Activated T-cell treated with anti-CD3 and anti-CD28 coated beads, Interleukin-2, amount 50 U/mL, for 4 hours (primary cell): ENCODE results near the gene APC2. TPM values are rescaled to one million over a fixed set of nuclear protein-coding genes. Genes with fewer than 3 reads are reported as not detected.

ENCODE experiments used
- ATAC-seq, 2 donors: fragments of 200-7000 bp; cut with Tn5 transposase; one replicate each; pipeline ENCODE4 v1.10.0; 2021
- DNase-seq: peaks from one replicate; pipeline ENCODE4 v3.0.0-alpha.2; 2020
- H3K27me3 Mint-ChIP-seq: one replicate; pipeline ENCODE4 v1.8.0; 2021; ENCODE audit warnings: low read depth, mixed read lengths
- H3K36me3 Mint-ChIP-seq: one replicate; pipeline ENCODE4 v1.8.0; 2022; ENCODE audit warnings: mixed read lengths; ENCODE audit not compliant: insufficient read depth
- H3K4me1 Mint-ChIP-seq: one replicate; pipeline ENCODE4 v1.8.0; 2021; ENCODE audit warnings: low read depth, mixed read lengths
- H3K4me3 Mint-ChIP-seq: one replicate; pipeline ENCODE4 v1.8.0; 2021; ENCODE audit warnings: mild to moderate bottlenecking, moderate library complexity, mixed read lengths
- H3K9me3 Mint-ChIP-seq: one replicate; pipeline ENCODE4 v1.8.0; 2021; ENCODE audit warnings: mixed read lengths
- total RNA-seq, 3 donors: library from RNA; stranded (reverse); gene quantifications; one replicate each; pipeline ENCODE4 v1.2.1, GENCODE V29; 2021

Gene APC2
- total RNA-seq, 3 donors from 2014 or later: 0.13 to 0.45 (median 0.16) TPM

GRCh38 chr19:1421958-1422305 is 28.0 kb upstream of the APC2 start:
- ATAC-seq (no peak), DNase-seq (no peak)
- no peak overlapping the region for H3K4me3 Mint-ChIP-seq
- H3K27me3 Mint-ChIP-seq: no peaks in the 10 kb centered on the region
- H3K36me3 Mint-ChIP-seq: peaks cover 45% of the 10 kb centered on the region
- H3K9me3 Mint-ChIP-seq: no peaks in the 10 kb centered on the region
- peaks cover 7% of the 10 kb centered on the region for H3K4me1 Mint-ChIP-seq

- Mint-ChIP-seq H3K27me3 (no peaks in the 10 kb centered on the region), H3K36me3 (peaks cover 44% of the 10 kb centered on the region), H3K4me3 (no peak overlapping the region), H3K4me1 (peaks cover 5% of the 10 kb centered on the region), H3K9me3 (no peaks in the 10 kb centered on the region)
- no peak for ATAC-seq
- DNase-seq: no peak
Observed at GRCh38 chr19:1422360-1422759, 27.6 kb upstream of the APC2 start.

GRCh38 chr19:1422943-1423342 is 27.0 kb upstream of the APC2 start:
- H3K9me3 Mint-ChIP-seq: no peaks in the 10 kb centered on the region
- DNase-seq: no peak
- peaks cover 41% of the 10 kb centered on the region for H3K36me3 Mint-ChIP-seq
- H3K4me3 Mint-ChIP-seq: no peak overlapping the region
- no peaks in the 10 kb centered on the region for H3K27me3 Mint-ChIP-seq
- ATAC-seq: no peak
- H3K4me1 Mint-ChIP-seq: peaks cover 2% of the 10 kb centered on the region

- DNase-seq: no peak
- H3K36me3 Mint-ChIP-seq: peaks cover 37% of the 10 kb centered on the region
- H3K27me3 Mint-ChIP-seq: no peaks in the 10 kb centered on the region
- no peak overlapping the region for H3K4me3 Mint-ChIP-seq
- H3K4me1 Mint-ChIP-seq: no peaks in the 10 kb centered on the region
- no peak for ATAC-seq
- H3K9me3 Mint-ChIP-seq: no peaks in the 10 kb centered on the region
Observed at GRCh38 chr19:1423436-1424191, 26.3 kb upstream of the APC2 start.

GRCh38 chr19:1424192-1424955 is 25.5 kb upstream of the APC2 start:
- H3K4me1 Mint-ChIP-seq: no peaks in the 10 kb centered on the region
- no peak overlapping the region for H3K4me3 Mint-ChIP-seq
- no peaks in the 10 kb centered on the region for H3K9me3 Mint-ChIP-seq
- DNase-seq (no peak), ATAC-seq (no peak)
- no peaks in the 10 kb centered on the region for H3K27me3 Mint-ChIP-seq
- peaks cover 33% of the 10 kb centered on the region for H3K36me3 Mint-ChIP-seq

GRCh38 chr19:1425102-1425837 is 24.7 kb upstream of the APC2 start:
- Mint-ChIP-seq H3K4me1 (no peaks in the 10 kb centered on the region), H3K4me3 (no peak overlapping the region), H3K9me3 (no peaks in the 10 kb centered on the region), H3K27me3 (no peaks in the 10 kb centered on the region), H3K36me3 (peaks cover 32% of the 10 kb centered on the region)
- DNase-seq (no peak), ATAC-seq (no peak)

GRCh38 chr19:1425902-1426301 is 24.0 kb upstream of the APC2 start:
- Mint-ChIP-seq H3K36me3 (peaks cover 30% of the 10 kb centered on the region), H3K27me3 (no peaks in the 10 kb centered on the region), H3K9me3 (no peaks in the 10 kb centered on the region), H3K4me1 (no peaks in the 10 kb centered on the region), H3K4me3 (no peak overlapping the region)
- ATAC-seq: no peak
- DNase-seq: no peak

GRCh38 chr19:1426736-1427135 is 23.2 kb upstream of the APC2 start:
- Mint-ChIP-seq H3K4me3 (no peak overlapping the region), H3K4me1 (no peaks in the 10 kb centered on the region), H3K9me3 (no peaks in the 10 kb centered on the region), H3K27me3 (no peaks in the 10 kb centered on the region), H3K36me3 (peaks cover 30% of the 10 kb centered on the region)
- ATAC-seq (no peak), DNase-seq (no peak)

- H3K4me3 Mint-ChIP-seq: no peak overlapping the region
- DNase-seq (no peak), ATAC-seq (no peak)
- no peaks in the 10 kb centered on the region for H3K4me1 Mint-ChIP-seq
- H3K27me3 Mint-ChIP-seq: no peaks in the 10 kb centered on the region
- H3K36me3 Mint-ChIP-seq: peaks cover 30% of the 10 kb centered on the region
- no peaks in the 10 kb centered on the region for H3K9me3 Mint-ChIP-seq
Observed at GRCh38 chr19:1427221-1427920, 22.6 kb upstream of the APC2 start.

GRCh38 chr19:1428738-1429391 is 21.1 kb upstream of the APC2 start:
- H3K4me1 Mint-ChIP-seq: no peaks in the 10 kb centered on the region
- peaks cover 18% of the 10 kb centered on the region for H3K36me3 Mint-ChIP-seq
- no peaks in the 10 kb centered on the region for H3K27me3 Mint-ChIP-seq
- DNase-seq (no peak), ATAC-seq (no peak)
- no peaks in the 10 kb centered on the region for H3K9me3 Mint-ChIP-seq
- no peak overlapping the region for H3K4me3 Mint-ChIP-seq

- no peak for ATAC-seq
- Mint-ChIP-seq H3K4me3 (no peak overlapping the region), H3K4me1 (no peaks in the 10 kb centered on the region), H3K9me3 (no peaks in the 10 kb centered on the region), H3K36me3 (peaks cover 18% of the 10 kb centered on the region), H3K27me3 (no peaks in the 10 kb centered on the region)
- DNase-seq: no peak
Observed at GRCh38 chr19:1429750-1430149, 20.2 kb upstream of the APC2 start.

GRCh38 chr19:1430246-1430645 is 19.7 kb upstream of the APC2 start:
- peaks cover 15% of the 10 kb centered on the region for H3K36me3 Mint-ChIP-seq

GRCh38 chr19:1431759-1432506 is 18.0 kb upstream of the APC2 start:
- Mint-ChIP-seq H3K27me3 (no peaks in the 10 kb centered on the region), H3K36me3 (peaks cover 15% of the 10 kb centered on the region), H3K9me3 (no peaks in the 10 kb centered on the region), H3K4me1 (no peaks in the 10 kb centered on the region), H3K4me3 (no peak overlapping the region)
- DNase-seq (no peak), ATAC-seq (no peak)

More at GRCh38 chr19:1430246-1430645, 19.7 kb upstream of the APC2 start:
- ATAC-seq: no peak
- Mint-ChIP-seq H3K27me3 (no peaks in the 10 kb centered on the region), H3K4me3 (no peak overlapping the region), H3K9me3 (no peaks in the 10 kb centered on the region), H3K4me1 (no peaks in the 10 kb centered on the region)
- DNase-seq: no peak
